Glutamatergic neuron (in vitro differentiated cells): ENCODE results near the gene ALOX5. TPM values are rescaled to one million over a fixed set of nuclear protein-coding genes. Genes with fewer than 3 reads are reported as not detected.

Experiments
- DNase-seq: peaks from one replicate; pipeline ENCODE4 v3.0.0; 2022
- H3K27ac Mint-ChIP-seq: one replicate; pipeline ENCODE4 v1.8.0; 2020; ENCODE audit warnings: mild to moderate bottlenecking, mixed read lengths, inconsistent platforms; ENCODE audit not compliant: unreplicated experiment
- H3K27me3 Mint-ChIP-seq: one replicate; pipeline ENCODE4 v1.8.0; 2020; ENCODE audit warnings: mild to moderate bottlenecking, moderate library complexity, mixed read lengths, inconsistent platforms; ENCODE audit not compliant: unreplicated experiment
- H3K36me3 Mint-ChIP-seq: one replicate; pipeline ENCODE4 v1.8.0; 2020; ENCODE audit warnings: mild to moderate bottlenecking, mixed read lengths, inconsistent platforms; ENCODE audit not compliant: unreplicated experiment
- H3K4me1 Mint-ChIP-seq: one replicate; pipeline ENCODE4 v1.8.0; 2020; ENCODE audit warnings: mild to moderate bottlenecking, low read depth, mixed read lengths, inconsistent platforms; ENCODE audit not compliant: unreplicated experiment
- H3K4me3 Mint-ChIP-seq: one replicate; pipeline ENCODE4 v1.8.0; 2020; ENCODE audit warnings: mild to moderate bottlenecking, mixed read lengths, inconsistent platforms; ENCODE audit not compliant: unreplicated experiment
- H3K9me3 Mint-ChIP-seq: one replicate; pipeline ENCODE4 v1.8.0; 2020; ENCODE audit warnings: mild to moderate bottlenecking, moderate library complexity, mixed read lengths, inconsistent platforms; ENCODE audit not compliant: unreplicated experiment
- CTCF ChIP-seq: fragments of 200-600 bp; sonication (generic); IDR thresholded peaks from one replicate; pipeline ENCODE4 v1.5.0; 2021; ENCODE audit not compliant: partially characterized antibody, unreplicated experiment
- total RNA-seq: library from RNA; stranded (reverse); fragmentation: NEBNext Ultra II Directional; extraction: Animal tissue kit (Norgen Biotek cat#: 25700); gene quantifications from one replicate; pipeline ENCODE4 v1.2.1, GENCODE V29; 2021; ENCODE audit not compliant: unreplicated experiment

The ALOX5 gene
- total RNA-seq, 1 donor from 2014 or later, result 8.4 TPM

- H3K27me3 Mint-ChIP-seq, result peaks cover 6% of the 10 kb centered on the region
- H3K9me3 Mint-ChIP-seq, result peaks cover 5% of the 10 kb centered on the region
- no peak overlapping the region for H3K4me3 Mint-ChIP-seq
- peaks cover 23% of the 10 kb centered on the region for H3K4me1 Mint-ChIP-seq
- no peak for DNase-seq
- no peaks in the 10 kb centered on the region for H3K36me3 Mint-ChIP-seq
- H3K27ac Mint-ChIP-seq, result no peak overlapping the region
- no peak for TF ChIP-seq CTCF
These were observed 72.8 kb downstream of the ALOX5 start for GRCh38 chr10:45446858-45447257.

- DNase-seq, result no peak
- H3K4me1 Mint-ChIP-seq, result peaks cover 23% of the 10 kb centered on the region
- no peaks in the 10 kb centered on the region for H3K36me3 Mint-ChIP-seq
- H3K9me3 Mint-ChIP-seq, result peaks cover 5% of the 10 kb centered on the region
- peaks cover 6% of the 10 kb centered on the region for H3K27me3 Mint-ChIP-seq
- no peak for TF ChIP-seq CTCF
- H3K27ac Mint-ChIP-seq, result no peak overlapping the region
- H3K4me3 Mint-ChIP-seq, result no peak overlapping the region
These were observed 73.4 kb downstream of the ALOX5 start for GRCh38 chr10:45447416-45447815.

GRCh38 chr10:45450866-45451265, 76.8 kb downstream of the ALOX5 start:
- DNase-seq, result no peak
- H3K9me3 Mint-ChIP-seq, result no peaks in the 10 kb centered on the region
- TF ChIP-seq CTCF, result no peak
- no peaks in the 10 kb centered on the region for H3K27me3 Mint-ChIP-seq
- H3K4me1 Mint-ChIP-seq, result peaks cover 22% of the 10 kb centered on the region
- no peak overlapping the region for H3K27ac Mint-ChIP-seq
- no peaks in the 10 kb centered on the region for H3K36me3 Mint-ChIP-seq
- H3K4me3 Mint-ChIP-seq, result no peak overlapping the region

GRCh38 chr10:45451407-45451806, 77.4 kb downstream of the ALOX5 start:
- TF ChIP-seq CTCF, result no peak
- no peak for DNase-seq
- no peaks in the 10 kb centered on the region for H3K36me3 Mint-ChIP-seq
- H3K27me3 Mint-ChIP-seq, result no peaks in the 10 kb centered on the region
- H3K4me3 Mint-ChIP-seq, result no peak overlapping the region
- H3K4me1 Mint-ChIP-seq, result peaks cover 17% of the 10 kb centered on the region
- no peak overlapping the region for H3K27ac Mint-ChIP-seq
- H3K9me3 Mint-ChIP-seq, result no peaks in the 10 kb centered on the region

GRCh38 chr10:45452268-45452667, 78.3 kb downstream of the ALOX5 start:
- Mint-ChIP-seq H3K27ac (no peak overlapping the region), H3K4me3 (no peak overlapping the region), H3K9me3 (no peaks in the 10 kb centered on the region), H3K4me1 (peaks cover 18% of the 10 kb centered on the region), H3K27me3 (no peaks in the 10 kb centered on the region), H3K36me3 (no peaks in the 10 kb centered on the region)
- no peak for TF ChIP-seq CTCF
- no peak for DNase-seq
